ENCODE measurements around the gene DHH. TPM values are rescaled to one million over a fixed set of nuclear protein-coding genes. Genes with fewer than 3 reads are reported as not detected.
A peak's percentile ranks its signal among the peaks of the same experiment; 100 is the strongest.

The DHH gene
- total RNA-seq, 1 donor from 2014 or later, result 0.56 TPM

DNA sequence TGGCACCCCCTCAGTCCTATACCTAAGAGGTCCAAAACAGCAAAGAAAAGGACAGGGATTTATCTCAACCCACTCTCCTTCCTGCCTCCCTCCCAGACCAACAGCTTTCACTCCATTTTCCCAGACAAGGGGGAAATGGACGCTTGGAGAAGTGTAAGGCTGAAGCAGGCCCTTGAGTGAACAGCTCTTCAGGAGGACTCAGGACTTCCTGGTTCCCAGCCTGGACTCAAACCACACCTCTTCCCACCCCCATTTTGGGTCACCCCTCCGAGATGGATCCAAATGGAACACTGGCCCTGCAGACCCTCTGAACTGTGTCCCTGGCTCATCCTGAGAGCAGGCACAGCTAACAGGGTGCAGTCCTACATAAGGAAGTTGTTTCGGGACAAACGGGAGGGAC is 36.7 kb downstream of the DHH start:
- peaks cover 42% of the 10 kb centered on the region for H3K4me1 Mint-ChIP-seq (ENCODE audit: unreplicated experiment)
- TF ChIP-seq, protein P1, sequence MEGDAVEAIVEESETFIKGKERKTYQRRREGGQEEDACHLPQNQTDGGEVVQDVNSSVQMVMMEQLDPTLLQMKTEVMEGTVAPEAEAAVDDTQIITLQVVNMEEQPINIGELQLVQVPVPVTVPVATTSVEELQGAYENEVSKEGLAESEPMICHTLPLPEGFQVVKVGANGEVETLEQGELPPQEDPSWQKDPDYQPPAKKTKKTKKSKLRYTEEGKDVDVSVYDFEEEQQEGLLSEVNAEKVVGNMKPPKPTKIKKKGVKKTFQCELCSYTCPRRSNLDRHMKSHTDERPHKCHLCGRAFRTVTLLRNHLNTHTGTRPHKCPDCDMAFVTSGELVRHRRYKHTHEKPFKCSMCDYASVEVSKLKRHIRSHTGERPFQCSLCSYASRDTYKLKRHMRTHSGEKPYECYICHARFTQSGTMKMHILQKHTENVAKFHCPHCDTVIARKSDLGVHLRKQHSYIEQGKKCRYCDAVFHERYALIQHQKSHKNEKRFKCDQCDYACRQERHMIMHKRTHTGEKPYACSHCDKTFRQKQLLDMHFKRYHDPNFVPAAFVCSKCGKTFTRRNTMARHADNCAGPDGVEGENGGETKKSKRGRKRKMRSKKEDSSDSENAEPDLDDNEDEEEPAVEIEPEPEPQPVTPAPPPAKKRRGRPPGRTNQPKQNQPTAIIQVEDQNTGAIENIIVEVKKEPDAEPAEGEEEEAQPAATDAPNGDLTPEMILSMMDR (conservative IDR thresholded peaks at IDR 0.05), result no peak
- H3K36me3 Mint-ChIP-seq, result peaks cover 16% of the 10 kb centered on the region
- H3K27ac Mint-ChIP-seq, result peak overlapping the region; percentile 92
- H3K27me3 Mint-ChIP-seq, result no peaks in the 10 kb centered on the region
- DNase-seq (ENCODE audit: extremely low spot score, unreplicated experiment), result no peak
- H3K9me3 Mint-ChIP-seq, result no peaks in the 10 kb centered on the region
- H3K4me3 Mint-ChIP-seq, result peak overlapping the region; percentile 94

DNA sequence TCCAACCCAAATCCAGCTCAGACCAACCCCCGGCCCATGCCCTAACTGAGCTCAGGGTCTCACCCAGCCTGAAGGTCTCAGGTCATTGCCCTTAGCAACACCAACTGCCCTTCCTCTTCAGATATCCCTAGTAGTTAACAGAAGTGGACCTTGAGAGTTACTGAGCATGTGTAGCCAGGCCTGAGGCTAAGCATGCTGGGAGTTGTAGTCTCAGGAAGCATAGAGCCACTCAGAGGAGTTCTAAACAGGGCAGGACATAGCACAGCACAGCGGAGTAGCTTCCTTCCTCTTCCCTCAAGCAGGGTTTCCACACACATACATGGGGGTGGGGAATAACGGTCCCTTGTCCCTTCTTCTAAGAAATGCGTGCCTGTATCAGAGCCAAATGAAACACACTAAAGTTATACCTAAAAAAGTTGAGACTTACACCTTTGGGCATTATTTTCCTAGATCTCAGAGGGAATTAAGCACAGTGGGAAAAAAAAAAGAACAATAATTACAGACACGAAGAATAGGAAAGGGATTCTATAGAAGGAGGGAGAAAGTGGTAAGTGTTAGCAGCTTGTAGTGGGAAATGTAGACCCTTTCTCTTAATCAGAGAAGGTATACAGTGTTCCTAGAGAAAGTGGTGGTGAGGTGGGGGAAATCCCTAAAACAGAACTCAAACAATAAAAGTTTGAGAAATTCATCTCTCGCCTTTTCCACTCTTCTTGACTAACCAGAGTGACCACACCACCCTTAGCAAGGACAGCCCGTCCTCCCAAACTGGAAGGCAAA is 38.4 kb downstream of the DHH start:
- peak overlapping the region; percentile 94 for H3K4me3 Mint-ChIP-seq
- peaks cover 38% of the 10 kb centered on the region for H3K4me1 Mint-ChIP-seq (ENCODE audit: unreplicated experiment)
- H3K36me3 Mint-ChIP-seq, result peaks cover 22% of the 10 kb centered on the region
- no peak for DNase-seq (ENCODE audit: extremely low spot score, unreplicated experiment)
- peak overlapping the region; percentile 92 for H3K27ac Mint-ChIP-seq
- no peaks in the 10 kb centered on the region for H3K27me3 Mint-ChIP-seq
- TF ChIP-seq, protein P1 (conservative IDR thresholded peaks at IDR 0.05), result no peak
- H3K9me3 Mint-ChIP-seq, result no peaks in the 10 kb centered on the region

DNA sequence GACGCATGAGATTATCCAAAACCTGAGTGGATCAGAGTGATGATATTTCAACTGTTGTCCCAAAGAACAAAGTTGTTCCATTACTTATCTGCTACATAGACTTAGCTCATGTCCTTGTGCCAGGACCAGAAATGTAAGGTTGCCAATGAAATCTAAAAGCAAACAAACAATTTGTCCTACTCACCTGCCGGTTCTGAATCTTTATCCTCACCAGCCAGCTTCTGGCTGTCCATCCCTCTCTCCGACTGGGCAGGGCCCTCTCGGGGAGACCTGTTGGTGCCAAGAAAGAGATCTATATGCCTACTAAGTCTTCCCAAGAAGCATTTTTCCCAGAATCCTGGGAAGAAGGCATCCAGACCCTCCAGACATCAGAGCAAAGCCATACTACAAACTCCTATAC is 39.5 kb downstream of the DHH start:
- H3K9me3 Mint-ChIP-seq, result no peaks in the 10 kb centered on the region
- H3K27ac Mint-ChIP-seq, result no peak overlapping the region
- no peak overlapping the region for H3K4me3 Mint-ChIP-seq
- DNase-seq (ENCODE audit: extremely low spot score, unreplicated experiment), result no peak
- H3K4me1 Mint-ChIP-seq (ENCODE audit: unreplicated experiment), result peaks cover 36% of the 10 kb centered on the region
- peaks cover 22% of the 10 kb centered on the region for H3K36me3 Mint-ChIP-seq
- TF ChIP-seq, protein P1 (conservative IDR thresholded peaks at IDR 0.05), result no peak
- no peaks in the 10 kb centered on the region for H3K27me3 Mint-ChIP-seq

DNA sequence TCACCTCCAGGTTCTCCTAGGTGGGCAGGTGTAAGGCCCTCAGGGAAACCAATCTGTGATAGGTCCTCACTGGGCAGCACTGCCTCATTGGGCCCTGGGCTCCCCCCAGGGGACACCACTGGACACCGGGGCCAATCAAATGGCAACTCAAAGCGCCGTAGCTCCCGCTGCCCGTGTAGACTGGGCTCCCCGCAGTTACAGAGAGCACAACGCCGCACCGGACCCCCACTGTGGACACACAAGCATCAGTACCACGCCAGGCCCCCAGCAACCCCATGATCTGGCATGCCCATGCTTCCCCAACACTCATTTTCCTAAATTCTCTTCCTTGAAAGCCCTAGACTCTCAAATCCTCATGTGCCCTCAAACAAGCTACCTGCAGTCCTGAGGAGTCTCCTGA is 40.1 kb downstream of the DHH start:
- TF ChIP-seq, protein P1 (conservative IDR thresholded peaks at IDR 0.05), result no peak
- peaks cover 36% of the 10 kb centered on the region for H3K4me1 Mint-ChIP-seq (ENCODE audit: unreplicated experiment)
- H3K27ac Mint-ChIP-seq, result no peak overlapping the region
- no peaks in the 10 kb centered on the region for H3K27me3 Mint-ChIP-seq
- peaks cover 22% of the 10 kb centered on the region for H3K36me3 Mint-ChIP-seq
- DNase-seq (ENCODE audit: extremely low spot score, unreplicated experiment), result no peak
- H3K9me3 Mint-ChIP-seq, result no peaks in the 10 kb centered on the region
- H3K4me3 Mint-ChIP-seq, result no peak overlapping the region

DNA sequence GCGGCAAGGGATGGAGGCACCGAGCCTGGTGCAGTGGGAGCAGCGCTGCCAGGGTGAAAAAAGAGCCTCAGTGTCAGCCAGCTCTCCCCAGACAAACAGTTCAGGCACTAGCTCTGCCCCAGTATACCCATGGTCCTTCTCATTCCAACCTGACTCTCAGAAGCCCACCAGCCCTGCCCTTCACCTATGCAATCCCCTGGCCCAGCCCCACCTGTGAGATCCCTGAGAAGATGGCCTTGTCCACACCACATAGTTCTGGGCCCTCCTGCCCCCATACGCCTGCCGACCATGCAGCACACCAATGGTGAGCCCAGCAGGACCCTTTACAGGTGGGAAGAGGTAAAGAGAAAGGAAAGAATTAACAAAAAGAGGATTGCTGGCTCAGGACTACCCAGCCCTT is 40.5 kb downstream of the DHH start:
- Mint-ChIP-seq H3K4me1 (ENCODE audit: unreplicated experiment) (peaks cover 36% of the 10 kb centered on the region), H3K36me3 (peaks cover 22% of the 10 kb centered on the region), H3K27me3 (no peaks in the 10 kb centered on the region), H3K4me3 (no peak overlapping the region), H3K27ac (no peak overlapping the region), H3K9me3 (no peaks in the 10 kb centered on the region)
- TF ChIP-seq, protein P1 (conservative IDR thresholded peaks at IDR 0.05), result no peak
- DNase-seq (ENCODE audit: extremely low spot score, unreplicated experiment), result no peak

Measured in type B pancreatic cell (in vitro differentiated cells).